Stimulated activated CD8-positive, alpha-beta memory T cell treated with anti-CD3 and anti-CD28 coated beads, Interleukin-4, amount 100 ng/mL, for 4 hours (primary cell): ENCODE measurements around the gene DCUN1D2.

Experiments
- DNase-seq, 2 donors: peaks; one replicate each; pipeline ENCODE4 v3.0.0-alpha.2; 2020; ENCODE audit warnings: low read depth in 2 of 2, low spot score in 1 of 2

The DCUN1D2 gene

DNA sequence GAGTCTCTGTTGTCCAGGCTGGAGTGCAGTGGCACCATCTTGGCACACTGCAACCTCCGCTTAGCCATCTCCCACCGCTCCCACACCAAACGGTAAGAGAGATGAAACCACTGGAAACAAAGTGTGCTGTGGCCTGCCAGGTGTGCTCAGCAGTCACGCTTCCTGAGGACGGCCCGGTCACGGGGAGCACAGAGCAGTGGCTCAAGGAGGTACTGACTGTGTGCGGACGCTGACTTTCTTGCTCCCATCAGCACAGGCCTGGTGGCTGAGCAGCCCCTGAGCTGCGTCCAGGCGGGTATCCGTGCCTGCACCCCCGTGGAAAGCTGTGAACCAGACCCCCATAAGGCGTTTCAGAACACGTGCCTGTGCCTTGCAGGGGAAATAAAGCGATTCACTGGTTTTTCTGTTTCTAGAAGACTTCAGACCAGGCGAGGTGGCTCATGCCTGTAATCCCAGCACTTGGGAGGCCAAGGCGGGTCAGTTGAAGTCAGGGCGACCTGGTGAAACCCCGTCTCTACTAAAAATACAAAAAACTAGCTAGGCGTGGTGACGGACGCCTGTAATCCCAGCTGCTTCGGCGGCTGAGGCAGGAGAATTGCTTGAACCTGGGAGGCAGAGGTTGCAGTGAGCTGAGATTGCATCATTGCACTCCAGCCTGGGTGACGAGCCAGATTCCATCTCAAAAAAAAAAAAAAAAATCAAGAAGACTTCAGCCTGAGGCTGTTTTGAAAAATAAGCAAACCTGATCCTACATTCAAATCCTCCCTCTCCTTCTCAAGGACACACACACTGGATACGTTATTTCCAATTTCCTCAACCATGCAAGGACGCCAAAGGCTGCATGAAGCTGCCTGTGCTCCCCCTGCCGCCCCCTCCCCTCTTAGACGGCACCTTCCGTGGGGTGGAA, 62.7 kb downstream of the DCUN1D2 start:
- DNase-seq = no peak

DNA sequence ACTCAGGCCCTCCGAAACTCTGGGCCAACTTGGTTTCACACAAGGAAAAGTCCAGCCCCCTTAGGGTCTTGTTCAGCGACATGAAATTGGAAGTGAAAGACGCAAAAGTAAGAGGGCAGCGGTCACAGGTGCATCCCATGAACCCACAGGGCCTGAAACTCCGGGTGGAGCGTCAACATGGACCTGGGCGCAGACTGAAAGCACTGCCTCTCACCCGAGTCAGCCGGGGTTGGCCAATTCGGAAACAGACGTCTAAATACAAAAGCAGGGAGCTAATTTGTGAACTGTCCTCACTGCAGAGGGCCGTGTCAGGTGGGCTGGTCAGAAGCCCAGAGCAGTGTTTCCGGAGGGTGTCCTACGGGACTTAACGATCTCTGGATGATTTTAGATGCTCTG, 63.9 kb downstream of the DCUN1D2 start:
- DNase-seq = no peak

DNA sequence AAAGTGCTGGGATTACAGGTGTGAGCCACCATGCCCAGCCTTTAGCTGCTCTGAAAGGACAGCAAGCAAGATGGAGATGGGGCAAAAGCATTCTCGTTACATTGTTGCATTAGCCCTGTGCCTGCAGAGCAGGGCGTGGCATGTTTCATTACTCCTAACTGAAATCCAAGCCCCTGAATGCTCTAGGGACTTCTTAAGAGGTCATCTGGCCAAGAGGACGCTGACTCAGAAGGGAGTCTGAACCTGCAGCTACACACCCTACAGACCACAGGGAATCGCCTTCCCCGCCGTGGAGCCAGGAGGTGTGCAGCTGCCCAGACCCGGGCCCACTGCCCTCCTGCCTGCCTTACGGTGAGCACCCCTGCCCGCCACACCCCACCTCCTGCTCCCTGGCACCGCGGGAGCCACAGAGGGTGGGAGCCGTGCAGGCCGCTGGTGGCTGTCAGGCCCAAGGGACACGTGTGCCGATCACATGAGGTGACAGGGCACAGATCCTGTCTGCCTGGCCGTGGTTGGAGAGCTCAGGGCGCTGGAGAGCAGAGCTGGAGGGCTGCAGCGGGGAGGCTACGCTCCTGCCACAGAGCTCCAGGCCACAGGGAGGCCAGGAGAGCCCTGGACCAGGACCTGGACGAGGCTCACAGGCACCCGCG, 64.4 kb downstream of the DCUN1D2 start:
- no peak for DNase-seq

DNA sequence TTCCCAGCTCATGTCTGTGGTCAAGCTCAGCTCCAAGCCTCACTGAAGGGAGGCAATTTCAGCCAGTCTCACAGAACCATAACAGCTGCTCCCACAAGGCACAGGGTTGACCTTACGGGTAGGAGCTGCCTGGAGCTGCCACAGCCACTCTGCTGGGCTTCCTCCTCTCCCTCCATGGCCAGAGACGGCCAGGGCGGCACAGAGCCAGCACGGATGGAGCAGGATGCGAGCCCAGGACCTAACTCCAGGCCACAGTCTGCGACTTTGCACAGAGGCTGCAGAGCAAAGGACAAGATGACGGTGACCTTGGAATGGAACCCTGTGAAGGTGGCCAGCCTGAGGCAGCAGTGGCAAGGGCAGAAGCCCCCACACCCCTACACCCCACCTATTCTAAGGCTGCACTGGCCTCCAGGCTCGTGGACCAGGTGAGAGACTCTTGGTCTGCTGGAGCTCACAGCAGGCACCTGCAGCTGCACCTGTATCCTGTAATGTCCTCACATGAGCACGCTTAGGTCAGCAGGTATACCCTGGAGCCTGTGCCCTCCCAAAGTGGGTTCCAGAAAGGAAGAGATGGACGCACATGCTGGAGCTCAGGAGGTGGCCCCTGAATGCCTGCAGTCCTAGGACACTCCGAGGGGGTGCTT, 66.9 kb downstream of the DCUN1D2 start:
- no peak for DNase-seq

DNA sequence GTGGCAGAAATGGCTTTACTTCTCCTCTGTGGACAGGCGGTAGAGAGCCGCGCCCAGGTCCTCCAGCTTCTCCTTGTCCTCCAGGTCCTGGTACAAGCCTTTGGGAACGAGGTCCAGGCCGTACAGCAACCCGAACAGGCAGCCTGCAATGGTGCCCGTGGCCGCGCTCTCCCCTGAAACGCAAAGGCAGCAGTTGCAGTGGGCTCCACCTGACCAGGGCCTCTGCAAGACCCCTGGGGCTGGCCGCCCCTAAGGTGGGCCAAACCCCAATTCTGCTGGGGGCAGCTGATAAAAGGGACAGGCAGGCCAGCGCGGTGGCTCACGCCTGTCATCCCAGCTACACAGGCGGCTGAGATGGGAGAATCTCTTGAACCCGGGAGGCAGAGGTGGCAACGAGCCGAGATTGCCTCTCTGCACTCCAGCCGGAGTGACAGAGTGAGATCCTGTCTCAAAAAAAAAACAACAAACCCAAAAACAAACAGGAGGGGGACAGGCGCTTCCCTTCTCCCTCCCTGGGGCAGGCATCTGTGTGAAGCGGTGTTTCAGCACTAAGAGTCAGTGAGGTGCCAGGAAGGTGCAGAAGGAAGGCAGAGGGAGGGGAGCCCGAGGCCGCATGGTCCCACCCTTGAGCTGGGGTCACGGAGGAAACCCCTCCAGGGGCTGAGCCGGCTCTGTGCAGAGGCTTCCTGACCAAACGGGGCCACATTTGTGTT, 67.5 kb downstream of the DCUN1D2 start:
- DNase-seq = no peak

DNA sequence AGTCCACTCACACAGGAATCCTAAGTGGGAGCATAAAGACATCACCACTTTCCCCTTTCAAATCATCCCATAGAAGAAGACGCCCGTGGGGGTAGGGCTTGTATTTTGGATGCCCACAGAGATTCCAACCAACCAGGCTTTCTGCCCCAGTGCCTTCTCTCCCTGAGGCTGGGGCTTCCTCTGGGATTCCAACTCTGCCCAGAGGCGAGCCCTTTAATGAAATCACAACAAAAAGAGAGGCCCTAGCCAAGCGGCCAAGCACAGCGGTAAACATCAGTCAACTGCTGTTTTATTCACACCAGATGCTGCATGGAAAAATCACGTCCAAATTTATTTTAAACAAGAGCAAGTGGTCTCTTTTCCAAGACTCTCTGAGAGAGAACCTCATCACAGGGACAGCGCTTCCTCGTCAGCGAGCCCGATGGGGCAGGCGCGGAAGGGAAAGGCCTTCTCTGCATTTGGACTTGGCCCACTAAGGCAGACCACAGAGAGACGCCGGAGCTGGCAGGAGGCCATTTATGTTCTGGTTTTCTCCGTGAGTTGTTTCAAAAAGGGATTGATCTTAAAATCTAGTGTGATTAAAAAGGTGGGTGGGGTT, 68.7 kb downstream of the DCUN1D2 start:
- DNase-seq = no peak

DNA sequence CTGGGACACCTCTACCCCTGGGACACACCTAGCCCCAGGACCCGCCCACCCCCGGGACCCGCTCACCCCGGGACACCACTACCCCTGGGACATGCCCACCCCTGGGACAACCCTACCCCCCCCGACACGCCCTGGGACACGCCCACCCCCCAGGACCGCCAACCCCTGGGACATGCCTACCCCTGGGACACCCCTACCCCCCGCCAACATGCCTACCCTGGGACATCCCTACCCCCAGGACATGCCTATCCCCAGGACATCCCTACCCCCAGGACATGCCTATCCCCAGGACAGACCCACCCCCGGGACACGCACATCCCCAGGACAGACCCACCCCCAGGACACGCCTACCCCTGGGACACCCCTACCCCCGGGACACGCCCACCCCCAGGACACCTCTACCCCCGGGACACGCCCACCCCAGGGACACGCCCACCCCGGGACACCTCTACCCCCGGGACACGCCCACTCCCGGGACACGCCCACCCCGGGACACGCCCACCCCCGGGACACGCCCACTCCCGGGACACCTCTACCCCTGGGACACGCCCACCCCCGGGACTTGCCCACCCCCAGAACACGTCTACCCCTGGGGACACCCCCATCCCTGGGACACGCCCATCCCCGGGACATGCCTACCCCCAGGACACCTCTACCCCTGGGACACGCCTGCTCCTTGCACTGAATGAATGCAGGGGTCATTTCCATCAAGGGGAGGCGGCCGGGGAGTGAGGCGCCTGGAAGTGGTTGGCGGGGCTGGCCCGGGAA, 69.5 kb downstream of the DCUN1D2 start:
- no peak for DNase-seq

DNA sequence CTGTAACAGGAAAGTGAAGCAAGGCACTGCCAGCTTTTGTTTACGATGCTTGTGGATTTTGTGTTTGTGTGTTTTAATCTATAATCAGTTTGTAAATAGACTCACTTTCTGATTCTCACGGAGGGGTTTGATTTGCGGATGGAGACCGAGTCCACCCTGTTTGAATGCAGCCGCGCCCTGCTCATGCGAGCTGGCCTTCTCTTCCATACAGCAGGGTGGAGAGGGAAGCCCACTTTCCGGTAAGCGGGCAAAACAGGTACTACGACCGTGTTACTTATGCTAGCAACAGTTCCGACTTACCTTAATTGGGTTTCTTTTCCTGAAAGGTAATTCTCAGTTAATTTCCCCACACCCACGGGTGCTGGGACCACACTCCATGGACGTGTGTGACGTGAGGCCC, 70.3 kb downstream of the DCUN1D2 start:
- no peak for DNase-seq

DNA sequence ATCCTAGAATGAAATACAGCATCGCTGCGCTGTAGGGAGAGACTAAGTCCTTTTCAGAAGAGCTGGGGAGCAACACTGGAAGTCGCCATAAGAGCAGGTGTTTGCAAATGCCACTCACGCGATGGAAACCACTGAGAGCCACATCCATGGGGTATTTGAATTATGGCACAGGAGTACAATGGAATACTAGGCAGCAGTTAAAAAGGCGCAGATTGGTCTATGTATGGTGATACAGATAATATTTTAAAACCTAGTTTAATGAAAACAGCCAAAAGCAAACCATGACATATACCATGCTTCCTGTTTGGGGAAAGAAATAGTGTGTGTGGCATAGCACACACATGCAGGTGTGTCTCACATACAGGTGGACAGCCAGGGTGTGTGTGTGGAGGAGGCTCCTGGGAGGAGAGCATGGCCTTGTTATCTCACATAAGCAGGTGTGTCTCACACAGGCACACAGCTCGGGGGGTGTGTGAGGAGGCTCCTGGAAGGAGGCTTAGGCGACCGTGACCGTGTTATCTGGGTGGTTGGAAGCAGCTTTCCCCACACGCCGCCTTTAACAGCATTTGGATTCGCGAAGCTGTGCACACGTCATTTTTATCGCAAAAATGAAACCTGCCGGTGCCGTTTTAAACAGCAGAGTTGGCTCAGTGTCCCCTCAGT, 70.8 kb downstream of the DCUN1D2 start:
- no peak for DNase-seq

DNA sequence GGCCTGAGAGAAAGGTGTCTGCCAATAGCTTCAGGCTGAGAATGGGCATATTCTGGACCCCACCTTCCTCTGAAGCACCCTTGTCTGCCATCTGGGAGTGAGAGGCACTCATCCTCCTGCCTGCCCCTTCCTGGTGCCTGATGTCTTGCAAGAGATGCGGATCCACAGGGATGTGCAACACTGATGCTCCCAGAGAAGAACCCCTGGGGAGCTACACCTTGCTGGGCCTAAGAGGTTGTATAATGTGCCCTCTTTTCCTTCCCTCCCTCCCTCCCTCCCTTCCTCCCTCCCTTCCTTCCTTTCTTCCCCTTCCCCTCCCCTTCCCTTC, 71.8 kb downstream of the DCUN1D2 start:
- DNase-seq = no peak

DNA sequence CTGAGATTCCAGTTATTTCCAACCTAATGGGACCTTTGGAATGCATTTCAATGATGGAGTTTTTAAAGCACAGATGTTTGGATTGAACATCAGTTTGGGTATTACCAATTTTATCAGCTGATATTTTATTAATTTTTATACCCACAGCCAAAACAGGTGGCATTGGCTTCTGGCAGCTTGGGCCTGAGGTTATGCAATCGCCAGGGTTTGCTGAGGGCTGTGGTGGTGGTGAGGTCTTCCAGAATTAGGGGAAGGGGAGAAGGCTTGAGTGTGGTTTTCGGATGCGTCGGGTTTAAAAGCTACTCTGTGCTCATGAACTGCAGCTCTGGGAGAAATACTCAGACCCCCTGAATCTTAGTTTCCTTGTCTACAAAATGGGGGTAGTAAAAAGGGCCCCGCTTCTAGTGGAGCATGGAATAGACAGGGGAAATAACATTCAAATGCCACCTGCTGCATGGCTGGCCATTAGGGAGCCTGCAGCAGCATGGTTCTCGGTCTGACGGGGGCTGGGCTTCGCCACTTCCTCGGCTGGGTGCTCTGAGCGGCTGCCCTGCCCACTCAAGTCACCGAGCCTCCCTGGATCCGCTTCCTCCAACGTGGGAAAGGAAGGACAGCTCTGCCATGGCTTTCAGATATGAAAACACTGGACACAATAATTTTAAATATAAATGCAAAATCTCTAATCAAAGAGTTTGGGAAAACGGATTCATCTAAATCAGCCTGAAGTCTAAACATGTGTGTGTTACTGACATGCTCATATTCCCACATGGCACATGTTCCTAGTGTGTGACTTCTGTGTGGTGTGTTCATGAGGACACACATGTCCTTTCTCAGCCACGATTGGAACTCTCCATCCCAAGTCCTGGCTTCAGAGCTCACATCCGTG, 72.4 kb downstream of the DCUN1D2 start:
- DNase-seq = no peak

DNA sequence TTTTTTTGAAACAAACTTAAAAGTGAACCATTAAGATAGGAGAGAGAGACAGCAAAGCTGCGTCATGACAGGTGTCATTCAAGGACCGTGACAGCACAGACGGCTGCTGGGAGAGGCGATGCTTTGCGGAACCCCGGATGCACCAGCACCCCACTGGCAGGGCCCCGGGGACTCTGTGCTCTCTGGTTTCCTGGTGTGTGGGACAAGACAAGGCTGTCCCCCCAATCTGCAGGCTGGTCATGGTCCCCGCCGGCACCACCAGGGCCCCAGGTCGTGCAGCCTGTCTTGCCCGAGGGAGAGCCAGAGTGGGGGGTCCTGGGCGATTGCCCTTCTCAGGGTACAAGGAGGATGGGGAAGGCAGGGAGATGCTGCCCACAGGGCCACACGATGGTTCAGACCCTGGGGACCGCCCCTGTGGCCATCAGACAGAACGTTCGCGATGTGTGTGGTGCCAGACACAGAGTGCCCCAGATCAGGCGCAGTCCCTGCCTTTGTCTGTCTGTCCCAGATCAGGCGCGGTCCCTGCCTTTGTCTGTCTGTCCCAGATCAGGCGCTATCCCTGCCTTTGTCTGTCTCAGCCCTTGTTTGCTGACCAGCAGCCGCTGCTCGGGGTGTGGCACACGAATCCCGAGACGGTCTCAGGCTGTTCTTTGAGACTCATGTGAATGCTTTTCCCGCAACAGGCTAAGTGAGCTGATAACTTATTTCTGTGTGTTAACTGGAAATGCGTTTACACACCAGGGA, 73.3 kb downstream of the DCUN1D2 start:
- no peak for DNase-seq

DNA sequence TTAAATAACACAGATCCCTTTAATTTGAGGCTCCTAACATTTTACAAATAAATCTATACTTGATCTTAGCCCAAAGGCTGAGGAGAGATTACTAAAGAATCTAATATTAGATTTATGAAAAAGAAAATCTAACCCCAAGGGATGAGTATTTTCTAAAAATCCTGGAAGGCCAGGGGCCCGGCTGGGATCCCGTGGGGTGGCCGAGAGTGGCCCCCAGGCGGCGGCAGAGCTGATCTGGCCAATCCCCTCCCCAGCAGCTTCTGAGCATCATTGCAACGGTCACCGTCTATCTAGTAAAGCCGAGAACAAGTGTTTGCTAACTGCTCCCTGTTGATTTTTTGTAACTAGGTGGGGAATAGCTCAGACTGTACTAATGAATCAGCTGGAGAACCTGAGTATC, 74.7 kb downstream of the DCUN1D2 start:
- no peak for DNase-seq

DNA sequence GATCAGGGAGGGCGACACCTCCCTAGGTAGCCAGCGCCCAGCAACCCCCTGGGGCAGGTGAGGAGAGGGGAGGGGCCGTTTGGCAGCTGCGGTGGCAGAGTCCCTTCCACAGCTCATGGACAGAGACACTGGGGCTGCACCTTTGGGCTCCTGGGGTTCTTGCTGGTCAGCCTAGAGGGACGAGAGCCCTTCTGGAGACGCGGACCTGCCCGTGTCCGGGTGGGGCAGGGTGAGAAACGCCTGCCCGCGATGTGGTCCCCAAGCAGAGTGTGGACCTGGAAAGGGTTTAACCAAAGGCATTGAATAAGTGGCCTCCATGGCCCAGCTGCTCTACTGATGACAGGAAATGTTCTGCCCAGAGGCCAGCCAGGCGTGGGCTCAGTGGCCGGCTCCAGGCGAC, 75.5 kb downstream of the DCUN1D2 start:
- no peak for DNase-seq

DNA sequence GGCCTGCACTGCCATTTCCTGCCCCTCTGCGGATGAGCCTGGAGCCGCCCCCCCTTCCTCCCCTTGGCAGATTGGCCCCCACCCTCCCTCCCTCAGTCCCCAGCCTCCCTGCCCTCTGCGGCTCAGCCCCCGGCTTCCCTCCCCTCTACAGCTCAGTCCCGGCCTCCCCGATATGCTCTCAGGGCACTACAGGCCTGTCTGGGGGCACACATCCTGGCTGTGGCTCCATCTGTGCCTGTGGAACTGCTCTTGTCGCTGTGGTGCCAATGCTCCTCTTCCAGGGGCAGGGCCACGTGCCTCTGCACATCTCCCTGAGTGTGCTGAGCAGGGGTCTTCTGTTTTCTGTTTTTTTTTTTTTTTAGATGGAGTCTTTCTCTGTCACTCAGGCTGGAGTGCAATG, 76.2 kb downstream of the DCUN1D2 start:
- DNase-seq = no peak

DNA sequence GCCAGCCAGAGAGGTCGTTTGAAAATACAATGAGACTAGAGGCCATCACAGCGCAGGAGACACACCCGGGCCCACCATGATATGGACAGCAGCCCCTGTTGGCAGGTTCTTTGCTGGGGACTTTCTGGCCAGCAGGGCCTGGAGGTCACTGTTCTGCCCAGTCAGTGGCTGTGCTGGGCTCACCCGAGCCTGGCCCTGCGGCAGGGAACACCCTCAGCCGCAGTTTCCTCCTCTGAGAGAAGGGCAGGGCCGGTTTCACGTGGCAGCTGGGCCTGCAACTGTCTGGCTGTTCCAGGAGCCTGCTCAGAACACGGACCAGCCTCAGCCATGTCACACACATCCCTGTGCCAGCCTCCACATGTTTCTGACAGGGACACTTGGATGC, 76.6 kb downstream of the DCUN1D2 start:
- no peak for DNase-seq

DNA sequence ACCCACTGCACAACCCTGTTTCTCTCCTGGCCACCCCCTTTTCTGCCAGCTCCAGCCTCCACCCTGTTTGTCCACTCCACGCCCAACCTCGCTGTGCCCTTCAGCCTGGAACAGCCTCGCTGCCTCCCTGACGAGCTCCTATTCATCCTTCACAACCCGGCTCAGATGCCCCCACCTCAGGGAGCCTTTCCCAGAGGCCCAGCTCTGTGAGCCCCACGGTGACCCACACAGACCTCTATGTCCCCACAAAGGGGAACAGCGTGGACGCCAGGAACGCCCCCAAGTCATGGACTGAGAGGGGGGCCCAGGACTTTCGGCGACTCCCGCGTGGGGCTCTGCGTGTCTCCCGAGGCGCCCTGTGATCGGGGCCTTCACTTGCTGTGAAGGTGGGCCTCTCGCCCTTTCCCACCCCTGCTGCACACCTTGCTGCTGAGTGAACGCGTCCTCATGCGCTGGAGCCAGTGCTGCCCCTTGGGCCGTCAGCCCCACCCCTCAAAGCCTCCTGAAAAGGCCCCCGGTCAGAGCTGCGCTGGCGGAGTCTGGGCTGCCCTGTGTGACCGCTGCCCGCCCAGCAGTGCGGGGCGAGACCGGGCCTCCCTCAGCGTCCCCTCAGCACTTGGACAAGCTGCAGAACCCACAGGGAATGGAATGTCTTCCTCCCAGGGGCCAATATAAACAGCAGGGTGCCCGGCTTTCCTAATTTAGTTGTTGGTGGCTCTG, 77.2 kb downstream of the DCUN1D2 start:
- DNase-seq = no peak

DNA sequence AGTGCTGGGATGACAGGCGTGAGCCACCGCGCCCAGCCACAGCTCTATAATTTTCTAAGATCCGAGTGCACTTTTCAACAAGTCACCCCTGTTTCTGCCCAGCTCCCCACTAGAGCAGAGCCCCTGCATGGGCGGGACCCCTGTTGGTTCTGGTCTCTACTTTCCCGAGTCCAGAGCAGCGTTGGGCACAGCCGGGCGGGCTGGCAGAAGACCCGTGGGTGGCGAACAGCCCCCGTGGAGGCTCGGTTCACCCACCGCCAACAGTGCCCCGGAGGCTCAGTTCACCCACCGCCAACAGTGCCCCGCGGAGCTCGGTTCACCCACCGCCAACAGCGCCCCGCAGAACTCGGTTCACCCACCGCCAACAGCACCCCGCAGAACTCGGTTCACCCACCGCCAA, 78.1 kb downstream of the DCUN1D2 start:
- DNase-seq = no peak
